NCI-H146 (cell line): ENCODE measurements around the gene PCDHB7.
"Not testable (repeated sequence)": the region's sequence is repeated elsewhere in the genome, so short reads cannot be mapped to it uniquely, and the experiment has no call there.

Experiments used
- DNase-seq: peaks from one replicate; lab custom pipeline; 2025; lab: John Stamatoyannopoulos, UW

PCDHB7 gene

GRCh38 chr5:141224844-141225243 is 52.4 kb downstream of the PCDHB7 start:
- not testable (repeated sequence) for DNase-seq

- DNase-seq = not testable (repeated sequence)
These were observed 53.0 kb downstream of the PCDHB7 start for GRCh38 chr5:141225421-141225820.
